ENCODE data around the gene ZMYND8.

DNA sequence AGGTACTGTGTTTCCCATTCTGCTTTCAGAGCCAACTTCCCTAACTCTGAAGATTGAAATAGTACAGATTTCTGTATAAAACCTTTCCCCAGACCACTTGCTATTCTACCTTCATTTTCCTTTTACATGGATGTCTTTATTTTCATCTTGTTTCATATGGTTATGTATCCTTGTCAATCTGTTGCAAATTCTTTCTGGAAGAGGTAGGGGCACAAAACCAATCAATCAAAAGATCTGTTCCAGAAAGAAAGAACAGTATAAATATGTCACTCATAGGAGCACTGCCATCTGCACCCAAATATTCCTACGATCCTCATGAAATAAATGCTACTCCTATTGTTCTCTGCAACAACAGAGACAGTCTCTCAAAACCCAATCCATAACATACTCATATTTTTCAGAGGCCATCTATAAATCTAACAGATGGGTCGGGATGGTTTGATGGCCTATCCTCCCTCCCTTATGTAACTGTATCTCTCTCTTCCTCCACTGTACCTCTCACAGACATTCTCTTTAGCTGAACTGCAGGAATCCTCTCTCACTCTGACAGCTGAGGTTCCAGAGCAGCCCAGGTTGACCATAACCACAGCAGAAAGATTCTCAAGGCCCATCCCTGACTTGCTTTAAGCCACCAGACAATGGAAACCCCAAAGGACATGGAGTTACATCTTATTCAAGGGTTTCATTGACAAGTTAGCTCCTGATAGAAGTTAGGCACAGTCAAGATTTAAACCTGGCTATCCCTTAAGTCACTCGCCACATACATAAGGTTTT is 112.8 kb downstream of the ZMYND8 start:
- TF ChIP-seq, protein P1, sequence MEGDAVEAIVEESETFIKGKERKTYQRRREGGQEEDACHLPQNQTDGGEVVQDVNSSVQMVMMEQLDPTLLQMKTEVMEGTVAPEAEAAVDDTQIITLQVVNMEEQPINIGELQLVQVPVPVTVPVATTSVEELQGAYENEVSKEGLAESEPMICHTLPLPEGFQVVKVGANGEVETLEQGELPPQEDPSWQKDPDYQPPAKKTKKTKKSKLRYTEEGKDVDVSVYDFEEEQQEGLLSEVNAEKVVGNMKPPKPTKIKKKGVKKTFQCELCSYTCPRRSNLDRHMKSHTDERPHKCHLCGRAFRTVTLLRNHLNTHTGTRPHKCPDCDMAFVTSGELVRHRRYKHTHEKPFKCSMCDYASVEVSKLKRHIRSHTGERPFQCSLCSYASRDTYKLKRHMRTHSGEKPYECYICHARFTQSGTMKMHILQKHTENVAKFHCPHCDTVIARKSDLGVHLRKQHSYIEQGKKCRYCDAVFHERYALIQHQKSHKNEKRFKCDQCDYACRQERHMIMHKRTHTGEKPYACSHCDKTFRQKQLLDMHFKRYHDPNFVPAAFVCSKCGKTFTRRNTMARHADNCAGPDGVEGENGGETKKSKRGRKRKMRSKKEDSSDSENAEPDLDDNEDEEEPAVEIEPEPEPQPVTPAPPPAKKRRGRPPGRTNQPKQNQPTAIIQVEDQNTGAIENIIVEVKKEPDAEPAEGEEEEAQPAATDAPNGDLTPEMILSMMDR (IDR thresholded peaks at IDR 0.05): no peak
- TF ChIP-seq POLR2AphosphoS5 (IDR thresholded peaks at IDR 0.05; ENCODE audit: low read depth, low read length) (no peak), TCF7L2 (IDR thresholded peaks at IDR 0.05; ENCODE audit: low read depth, low read length) (no peak)

Data from Panc1 (cell line).